ENCODE data around the gene SH2D5.

The SH2D5 gene

DNA sequence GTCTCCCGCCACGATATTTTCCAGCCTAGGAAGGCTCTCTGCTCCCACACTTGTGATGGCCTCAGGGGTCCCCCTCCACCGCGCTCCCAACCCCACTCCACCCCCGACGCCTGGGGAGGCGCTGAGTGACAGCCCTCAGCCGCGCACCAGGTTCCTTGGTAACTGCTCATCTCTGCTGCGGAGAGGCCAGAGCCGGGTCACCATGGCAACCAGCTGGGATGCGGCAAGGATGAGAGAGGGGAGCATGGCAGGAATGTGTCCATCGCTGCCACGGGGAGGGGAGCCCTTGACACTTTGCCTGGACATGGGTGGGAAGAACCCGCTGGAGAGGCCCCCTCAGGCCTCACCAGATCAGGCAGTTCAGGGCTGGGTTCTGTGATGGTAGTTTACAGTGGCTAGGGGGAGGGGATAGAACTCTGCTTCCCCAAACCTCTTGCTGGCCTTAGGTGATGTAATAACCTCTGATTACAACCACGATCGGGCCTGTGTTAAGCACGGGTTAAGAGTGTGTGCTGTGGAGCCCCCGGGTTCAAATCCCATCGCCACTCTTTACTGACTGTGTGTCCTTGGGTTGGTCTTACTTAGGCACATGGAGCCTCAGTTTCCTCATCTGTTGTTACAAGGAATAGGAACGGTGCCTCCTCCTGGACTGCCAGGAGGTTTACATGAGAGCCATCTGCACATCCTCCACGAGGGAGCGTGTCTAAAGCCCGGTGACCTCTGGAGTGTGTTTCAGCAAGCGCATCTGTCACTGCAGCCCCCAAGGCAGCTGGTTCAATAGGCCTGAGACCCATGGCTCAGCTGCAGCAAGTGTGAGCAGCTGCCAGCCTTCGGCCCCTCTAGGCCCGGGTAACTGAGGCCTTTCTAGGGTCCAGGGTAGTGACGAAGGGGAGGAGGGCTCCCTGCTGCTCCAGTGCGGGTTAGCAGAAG lies 21.0 kb downstream of the SH2D5 start:
- no peak for DNase-seq

- peak; percentile 46 for DNase-seq
Observed at GRCh38 chr1:20710469-20711284, 21.8 kb downstream of the SH2D5 start.

DNA sequence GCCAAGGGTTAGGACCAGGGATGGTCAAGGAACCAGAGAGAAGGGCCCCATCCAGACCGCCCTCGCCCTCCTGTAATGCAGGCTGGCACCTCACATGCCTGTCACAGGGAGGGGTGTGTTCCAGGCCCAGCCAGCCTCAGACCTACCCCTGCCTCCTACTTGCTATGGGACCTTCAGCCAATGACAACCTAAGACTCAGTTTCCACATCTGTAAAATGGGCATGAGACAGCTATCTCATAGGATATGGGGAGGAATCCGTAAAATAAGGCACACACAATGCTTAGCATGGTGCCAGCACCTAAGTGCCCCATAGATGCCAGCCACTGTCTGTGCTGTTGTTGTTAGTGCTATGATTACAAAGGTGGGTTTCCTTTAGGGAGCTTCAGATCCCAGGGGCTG lies 22.6 kb downstream of the SH2D5 start:
- no peak for DNase-seq

GRCh38 chr1:20708891-20709290 lies 23.6 kb downstream of the SH2D5 start:
- DNase-seq: no peak

DNA sequence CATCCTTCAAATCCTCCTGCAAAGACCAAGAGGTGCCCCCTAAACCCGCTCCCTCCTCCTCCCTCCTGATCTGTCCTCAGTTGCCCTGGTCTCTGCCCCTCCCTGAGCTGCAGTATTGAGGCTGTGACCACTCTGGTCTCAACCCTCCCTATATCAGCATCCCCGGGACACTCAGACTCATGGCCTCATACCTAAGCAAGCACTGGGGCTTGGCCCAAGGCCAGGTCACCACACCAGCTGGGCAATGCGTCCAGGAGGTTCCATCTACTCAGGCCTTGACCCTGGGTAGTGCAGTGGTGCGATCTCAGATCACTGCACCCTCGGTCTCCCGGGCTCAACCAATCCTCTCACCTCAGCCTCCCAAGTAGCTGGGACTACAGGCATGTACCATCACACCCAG lies 24.4 kb downstream of the SH2D5 start:
- DNase-seq: no peak

DNA sequence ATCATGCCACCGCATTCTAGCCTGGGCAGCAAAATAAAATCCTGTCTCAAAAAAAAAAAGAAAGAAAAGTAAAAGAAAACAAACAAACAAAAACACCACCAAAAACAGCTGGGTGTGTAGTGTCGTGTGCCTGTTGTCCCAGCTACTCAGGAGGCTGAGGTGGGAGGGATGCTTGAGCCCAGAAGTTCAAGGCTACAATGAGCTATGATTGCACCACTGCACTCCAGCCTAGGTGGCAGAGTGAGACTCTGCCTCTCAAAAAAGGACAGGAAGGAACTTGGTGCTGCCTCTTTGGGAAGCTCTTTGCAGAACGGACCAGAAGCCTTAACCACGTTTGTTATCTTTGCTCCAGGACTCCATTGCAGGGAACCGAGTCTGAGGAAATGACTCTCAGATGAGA lies 25.7 kb downstream of the SH2D5 start:
- DNase-seq: no peak

- DNase-seq: no peak
Observed at GRCh38 chr1:20705203-20705755, 27.2 kb downstream of the SH2D5 start.

- DNase-seq: no peak
Observed at GRCh38 chr1:20704390-20705202, 27.9 kb downstream of the SH2D5 start.

- DNase-seq: no peak
Observed at GRCh38 chr1:20703124-20703756, 29.3 kb downstream of the SH2D5 start.

GRCh38 chr1:20702416-20702815 lies 30.1 kb downstream of the SH2D5 start:
- DNase-seq: no peak

- DNase-seq: no peak
Observed at GRCh38 chr1:20701847-20702246, 30.7 kb downstream of the SH2D5 start.

DNA sequence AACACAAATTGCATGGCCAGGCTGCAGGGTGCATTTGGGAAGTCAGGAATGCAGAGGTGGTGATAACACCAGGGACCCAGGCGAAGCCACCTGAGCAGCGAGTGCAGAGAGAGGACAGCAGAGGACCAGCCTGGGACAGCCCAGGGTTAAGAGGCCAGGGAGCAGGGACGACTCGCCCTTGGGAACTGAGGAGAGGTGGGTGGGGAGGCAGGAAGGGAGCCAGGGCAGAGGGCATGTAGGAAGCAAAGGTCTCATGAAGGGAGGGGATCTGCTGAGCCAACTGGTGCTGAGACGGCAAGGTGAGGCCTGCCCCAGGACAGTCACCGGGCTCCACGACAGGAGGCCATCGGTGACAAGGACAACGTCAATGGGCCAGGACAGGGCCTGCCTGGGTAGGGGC lies 31.1 kb downstream of the SH2D5 start:
- DNase-seq: no peak

- DNase-seq: no peak
Observed at GRCh38 chr1:20700636-20701215, 31.8 kb downstream of the SH2D5 start.

DNA sequence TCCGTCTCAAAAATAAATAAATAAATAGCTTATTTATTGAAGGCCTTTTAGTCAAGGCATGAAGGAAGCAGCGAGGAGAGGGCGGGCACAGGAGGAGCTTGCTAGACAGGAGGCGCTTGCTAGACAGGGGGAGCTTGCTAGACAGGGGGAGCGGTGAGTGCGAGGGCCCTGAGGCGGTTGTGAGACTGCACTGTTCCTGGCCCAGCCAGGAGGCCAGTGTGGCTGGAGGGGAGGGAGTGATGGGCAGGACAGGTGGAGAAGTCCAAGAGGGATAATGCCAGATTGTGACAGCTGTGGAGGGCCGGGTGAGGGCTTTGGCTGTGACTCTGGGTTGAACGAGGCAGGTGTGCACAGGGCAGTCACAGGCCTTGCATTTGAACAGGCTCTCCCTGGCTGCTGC lies 32.9 kb downstream of the SH2D5 start:
- DNase-seq: no peak

GRCh38 chr1:20698195-20698910 lies 34.1 kb downstream of the SH2D5 start:
- no peak for DNase-seq

DNA sequence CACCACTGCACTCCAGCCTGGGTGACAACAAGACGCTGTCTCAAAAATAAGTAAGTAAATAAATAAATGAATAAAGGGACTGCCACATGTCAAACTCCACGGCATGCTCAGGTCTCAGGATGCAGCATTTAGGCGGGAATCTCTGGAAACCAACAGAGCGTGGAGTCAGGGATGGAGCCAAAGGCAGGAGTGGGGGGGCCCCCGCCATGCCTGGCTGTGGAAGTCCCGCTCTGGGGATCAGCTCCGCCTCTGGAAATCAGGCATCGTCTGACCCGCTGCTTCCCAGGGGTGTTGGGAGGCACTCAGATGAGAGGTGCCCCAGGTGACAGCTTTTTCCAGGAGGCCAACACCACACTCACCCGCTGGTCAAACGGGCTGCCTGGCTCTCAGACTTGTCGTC lies 34.9 kb downstream of the SH2D5 start:
- DNase-seq: no peak

DNA sequence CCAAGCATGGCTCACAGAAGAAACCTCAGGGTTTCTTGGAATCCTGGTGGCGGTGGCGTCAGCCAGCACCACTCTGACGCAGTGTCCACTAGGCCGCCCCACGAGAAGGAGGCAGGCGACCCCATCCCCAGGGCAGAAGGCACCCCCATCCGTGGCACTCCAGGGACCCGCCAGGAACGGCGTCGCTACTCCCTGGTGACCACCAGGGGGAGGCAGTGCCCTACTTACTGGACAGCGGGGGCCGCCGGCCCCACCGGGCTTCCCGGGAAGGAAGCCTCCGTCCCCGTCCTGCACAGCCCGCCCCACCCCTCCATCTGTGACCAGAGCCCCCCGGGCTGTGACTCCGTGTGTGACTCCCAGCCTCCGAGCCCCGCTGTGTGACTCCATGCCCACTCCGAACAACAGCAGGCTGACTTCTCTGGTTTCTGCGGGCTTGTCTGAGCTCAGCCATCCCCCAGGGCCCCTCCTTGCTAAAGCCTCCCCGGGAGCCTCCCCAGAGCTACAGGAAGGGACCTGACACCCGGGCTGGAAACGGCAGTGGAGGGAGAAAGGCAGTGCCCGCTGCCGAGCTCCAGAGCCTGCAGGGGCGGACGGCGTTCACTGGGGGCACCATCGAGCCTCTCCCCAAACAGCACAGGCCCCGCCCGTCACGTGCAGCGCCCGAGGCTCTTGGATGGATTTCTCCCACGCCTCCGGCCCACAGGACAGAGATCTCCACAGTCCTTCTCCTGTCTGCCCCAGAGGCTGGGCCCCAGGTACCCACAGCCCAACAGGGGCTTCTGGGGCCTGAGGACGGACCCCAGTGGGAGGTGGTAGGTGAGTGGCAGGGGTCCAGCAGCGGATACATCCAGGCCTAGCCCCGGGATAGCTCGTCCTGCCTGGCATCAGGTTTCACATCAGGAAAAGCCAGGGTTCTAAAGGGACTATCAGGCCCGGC lies 35.8 kb downstream of the SH2D5 start:
- peak; percentile 90 for DNase-seq

GRCh38 chr1:20695515-20695914 lies 37.0 kb downstream of the SH2D5 start:
- no peak for DNase-seq

DNA sequence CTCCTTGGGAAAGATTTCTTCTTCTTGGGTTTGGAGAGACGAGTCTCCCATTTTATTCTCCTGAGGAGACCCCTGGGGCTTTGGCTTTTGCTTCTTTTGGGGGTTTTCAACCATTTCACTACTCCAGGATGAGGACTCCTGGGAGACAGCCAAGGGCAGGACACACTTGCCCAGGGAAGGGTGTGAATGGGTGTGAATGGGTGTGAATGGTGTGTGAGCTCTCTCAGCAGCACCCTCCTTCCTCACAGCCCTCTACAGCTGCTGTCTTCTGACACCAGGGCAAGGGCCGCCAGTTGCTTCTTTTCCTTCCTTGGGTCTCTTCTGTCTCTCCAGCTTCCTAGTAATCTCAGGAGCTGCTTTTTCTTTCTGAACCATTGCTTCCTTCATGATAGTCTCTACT lies 38.9 kb downstream of the SH2D5 start:
- no peak for DNase-seq

DNA sequence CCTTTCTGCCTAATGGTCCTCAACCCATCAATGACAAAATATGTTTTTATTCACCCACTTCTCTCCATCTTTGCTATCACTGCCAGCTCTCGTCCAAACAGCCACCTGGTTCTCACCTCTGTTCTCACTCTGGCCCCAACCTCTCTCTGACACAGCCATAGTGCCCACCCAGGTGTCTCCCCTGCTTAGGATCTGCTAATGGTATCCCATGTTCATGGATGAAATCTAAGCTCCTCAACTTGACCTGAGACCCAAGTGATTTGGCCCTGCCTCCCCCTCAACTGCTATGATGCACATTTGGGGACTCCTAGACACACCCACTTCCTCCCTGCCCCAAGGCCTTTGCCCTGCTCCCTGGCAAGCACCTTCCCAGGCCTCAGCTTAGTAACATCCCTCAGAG lies 40.6 kb downstream of the SH2D5 start:
- DNase-seq: no peak

Data from NCI-H146 (cell line).